ENCODE measurements around the gene PCDHGB3. TPM values are rescaled to one million over a fixed set of nuclear protein-coding genes. Genes with fewer than 3 reads are reported as not detected.
"Not testable (repeated sequence)": the region's sequence is repeated elsewhere in the genome, so short reads cannot be mapped to it uniquely, and the experiment has no call there.

Gene PCDHGB3
- total RNA-seq, 2 experiments from 2014 or later = 0.07 TPM; not detected in 1

- Mint-ChIP-seq H3K9me3 (peaks cover 22% of the 10 kb centered on the region), H3K36me3 (ENCODE audit: low read depth) (peaks cover 29% of the 10 kb centered on the region), H3K27me3 (ENCODE audit: low read depth) (peaks cover 68% of the 10 kb centered on the region), H3K4me1 (ENCODE audit: low read depth) (peaks cover 16% of the 10 kb centered on the region)
- CTCF ChIA-PET = interaction anchor here (0.7 to 7.2 kb wide), 3 partner anchors 15 to 152 kb away, joined by 3 to 45 read pairs (median 4); partner anchors contain the start of gene PCDHGA12
- not testable (repeated sequence) for H3K27ac Mint-ChIP-seq, DNase-seq, H3K4me3 Mint-ChIP-seq
- intact Hi-C loops (cut with micrococcal nuclease) = loop anchor here (10.0 kb wide), 1 partner anchor 460 kb away; the partner anchor contains the start of gene PCDH1
Measured at GRCh38 chr5:141415275-141415618, 45.2 kb downstream of the PCDHGB3 start.

GRCh38 chr5:141417494-141418172 is 47.6 kb downstream of the PCDHGB3 start, which contains the start of gene PCDHGB7:
TSS of gene PCDHGB7 (plus strand) at chr5:141417677. CDS start at chr5:141417860, 183 bp downstream.
- H3K27ac Mint-ChIP-seq = not testable (repeated sequence)
- CTCF ChIA-PET = interaction anchor here (0.9 to 7.2 kb wide), 5 partner anchors 9 to 149 kb away, joined by 3 to 45 read pairs (median 7); partner anchors contain the start of gene PCDHGB6
- H3K36me3 Mint-ChIP-seq (ENCODE audit: low read depth) = peaks cover 33% of the 10 kb centered on the region
- intact Hi-C loops (cut with micrococcal nuclease) = loop anchor here (1.0 to 10.0 kb wide), 3 partner anchors 13 to 457 kb away; partner anchors contain the start of genes PCDH1 and PCDHGA12
- peaks cover 28% of the 10 kb centered on the region for H3K9me3 Mint-ChIP-seq
- H3K4me1 Mint-ChIP-seq (ENCODE audit: low read depth) = peaks cover 16% of the 10 kb centered on the region
- peak within 1 kb of the TSS; percentile 67 for H3K4me3 Mint-ChIP-seq
- H3K27me3 Mint-ChIP-seq (ENCODE audit: low read depth) = peaks cover 78% of the 10 kb centered on the region
- DNase-seq = peak; percentile 75

GRCh38 chr5:141419074-141419880 is 49.2 kb downstream of the PCDHGB3 start:
- Mint-ChIP-seq H3K27me3 (ENCODE audit: low read depth) (peaks cover 73% of the 10 kb centered on the region), H3K9me3 (peaks cover 32% of the 10 kb centered on the region)

GRCh38 chr5:141420855-141421488 is 50.9 kb downstream of the PCDHGB3 start, which contains the start of gene PCDHGA11:
TSS of gene PCDHGA11 (plus strand) at chr5:141421051. CDS start at chr5:141421228, 177 bp downstream.
- intact Hi-C loops (cut with micrococcal nuclease) = loop anchor here (1.0 to 5.0 kb wide), 4 partner anchors 49 to 103 kb away; partner anchors contain the start of genes PCDHGA6, PCDHGB3 and PCDHGC3
- H3K36me3 Mint-ChIP-seq (ENCODE audit: low read depth) = peaks cover 25% of the 10 kb centered on the region

More at GRCh38 chr5:141419074-141419880, 49.2 kb downstream of the PCDHGB3 start:
- Mint-ChIP-seq H3K27ac (peak overlapping the region; percentile 2), H3K4me1 (ENCODE audit: low read depth) (peaks cover 7% of the 10 kb centered on the region), H3K36me3 (ENCODE audit: low read depth) (peaks cover 31% of the 10 kb centered on the region), H3K4me3 (no peak overlapping the region)
- intact Hi-C loops (cut with micrococcal nuclease) = loop anchor here (10.0 kb wide), 1 partner anchor 456 kb away; the partner anchor contains the start of gene PCDH1
- no peak for DNase-seq
- CTCF ChIA-PET = interaction anchor here (0.6 to 7.2 kb wide), 3 partner anchors 94 to 145 kb away, joined by 3 to 45 read pairs (median 13); no protein-coding TSS in a partner anchor

GRCh38 chr5:141421489-141421855 is 51.4 kb downstream of the PCDHGB3 start:
- peaks cover 3% of the 10 kb centered on the region for H3K4me1 Mint-ChIP-seq (ENCODE audit: low read depth)
- CTCF ChIA-PET = interaction anchor here (0.7 to 2.2 kb wide), 22 partner anchors 9 to 146 kb away, joined by 3 to 34 read pairs (median 5); partner anchors contain the start of genes PCDHGA10, PCDHGA12, PCDHGA5 and PCDHGA8
- peaks cover 70% of the 10 kb centered on the region for H3K27me3 Mint-ChIP-seq (ENCODE audit: low read depth)
- peaks cover 22% of the 10 kb centered on the region for H3K36me3 Mint-ChIP-seq (ENCODE audit: low read depth)
- DNase-seq = no peak
- peaks cover 28% of the 10 kb centered on the region for H3K9me3 Mint-ChIP-seq
- intact Hi-C loops (cut with micrococcal nuclease) = loop anchor here (1.0 to 5.0 kb wide), 4 partner anchors 49 to 103 kb away; partner anchors contain the start of genes PCDHGA6, PCDHGB3 and PCDHGC3
- H3K4me3 Mint-ChIP-seq = peak overlapping the region; percentile 77
- H3K27ac Mint-ChIP-seq = no peak overlapping the region

More at GRCh38 chr5:141420855-141421488, 50.9 kb downstream of the PCDHGB3 start, which contains the start of gene PCDHGA11:
- H3K27me3 Mint-ChIP-seq (ENCODE audit: low read depth) = peaks cover 69% of the 10 kb centered on the region
- no peak within 1 kb of the TSS for H3K27ac Mint-ChIP-seq
- peaks cover 28% of the 10 kb centered on the region for H3K9me3 Mint-ChIP-seq
- CTCF ChIA-PET = interaction anchor here (0.7 to 2.2 kb wide), 26 partner anchors 8 to 249 kb away, joined by 3 to 34 read pairs (median 4); partner anchors contain the start of genes PCDHGA10, PCDHGA12, PCDHGA5 and PCDHGA6
- peak; percentile 71 for DNase-seq
- H3K4me3 Mint-ChIP-seq = peak within 1 kb of the TSS; percentile 77
- H3K4me1 Mint-ChIP-seq (ENCODE audit: low read depth) = peaks cover 3% of the 10 kb centered on the region

Other genes with a start within 250 kb of the PCDHGB3 start
- gene PCDHB4, start 248.4 kb upstream of the PCDHGB3 start, total RNA-seq = not detected
- not detected for gene PCDHB5, start 235.0 kb upstream of the PCDHGB3 start, total RNA-seq
- not detected for gene PCDHB6, start 220.2 kb upstream of the PCDHGB3 start, total RNA-seq
- not detected for gene PCDHB7, start 197.6 kb upstream of the PCDHGB3 start, total RNA-seq
- gene PCDHB8, start 192.5 kb upstream of the PCDHGB3 start, total RNA-seq = not detected
- gene PCDHB16, start 187.9 kb upstream of the PCDHGB3 start, total RNA-seq = not detected
- not detected for gene PCDHB9, start 183.1 kb upstream of the PCDHGB3 start, total RNA-seq
- gene PCDHB10, start 177.9 kb upstream of the PCDHGB3 start, total RNA-seq = not detected
- gene PCDHB11, start 170.6 kb upstream of the PCDHGB3 start, total RNA-seq = not detected
- gene PCDHB12, start 161.5 kb upstream of the PCDHGB3 start, total RNA-seq = not detected
- not detected for gene PCDHB13, start 156.3 kb upstream of the PCDHGB3 start, total RNA-seq
- not detected for gene PCDHB14, start 146.9 kb upstream of the PCDHGB3 start, total RNA-seq
- gene PCDHB15, start 124.8 kb upstream of the PCDHGB3 start, total RNA-seq = not detected
- not detected for gene SLC25A2, start 66.2 kb upstream of the PCDHGB3 start, total RNA-seq
- 10 to 100 TPM; 57.0 to 57.9 TPM for gene TAF7, start 49.5 kb upstream of the PCDHGB3 start, total RNA-seq
- gene PCDHGA1, start 39.7 kb upstream of the PCDHGB3 start, total RNA-seq = not detected
- gene PCDHGA2, start 31.5 kb upstream of the PCDHGB3 start, total RNA-seq = not detected
- not detected for gene PCDHGA3, start 26.4 kb upstream of the PCDHGB3 start, total RNA-seq
- not detected for gene PCDHGB1, start 20.1 kb upstream of the PCDHGB3 start, total RNA-seq
- gene PCDHGA4, start 15.2 kb upstream of the PCDHGB3 start, total RNA-seq = not detected
- not detected for gene PCDHGB2, start 10.2 kb upstream of the PCDHGB3 start, total RNA-seq
- under 1 TPM in 1 of 2 experiments, not detected in 1; 0.05 TPM for gene PCDHGA5, start 6.1 kb upstream of the PCDHGB3 start, total RNA-seq
- under 1 TPM; 0.05 to 0.07 TPM for gene PCDHGA6, start 3.6 kb downstream of the PCDHGB3 start, total RNA-seq
- not detected for gene PCDHGA7, start 12.5 kb downstream of the PCDHGB3 start, total RNA-seq
- not detected for gene PCDHGB4, start 17.5 kb downstream of the PCDHGB3 start, total RNA-seq
- not detected for gene PCDHGA8, start 22.4 kb downstream of the PCDHGB3 start, total RNA-seq
- gene PCDHGB5, start 27.7 kb downstream of the PCDHGB3 start, total RNA-seq = under 1 TPM in 1 of 2 experiments, not detected in 1; 0.12 TPM
- gene PCDHGA9, start 32.5 kb downstream of the PCDHGB3 start, total RNA-seq = under 1 TPM in 1 of 2 experiments, not detected in 1; 0.07 TPM
- gene PCDHGB6, start 37.8 kb downstream of the PCDHGB3 start, total RNA-seq = under 1 TPM in 1 of 2 experiments, not detected in 1; 0.05 TPM
- gene PCDHGA10, start 42.7 kb downstream of the PCDHGB3 start, total RNA-seq = under 1 TPM in 1 of 2 experiments, not detected in 1; 0.05 TPM
- gene PCDHGB7, start 47.4 kb downstream of the PCDHGB3 start, total RNA-seq = not detected
- gene PCDHGA11, start 50.8 kb downstream of the PCDHGB3 start, total RNA-seq = under 1 TPM; 0.10 to 0.17 TPM
- not detected for gene PCDHGA12, start 60.3 kb downstream of the PCDHGB3 start, total RNA-seq
- gene PCDHGC3, start 105.7 kb downstream of the PCDHGB3 start, total RNA-seq = under 1 TPM; 0.12 to 0.17 TPM
- gene PCDHGC4, start 114.8 kb downstream of the PCDHGB3 start, total RNA-seq = not detected
- not detected for gene PCDHGC5, start 118.8 kb downstream of the PCDHGB3 start, total RNA-seq
- gene DIAPH1, start 248.8 kb downstream of the PCDHGB3 start, total RNA-seq = 100 to 1,000 TPM; 165 to 169 TPM